ENCODE results near the gene CFAP119.

- TF ChIP-seq, protein P1, sequence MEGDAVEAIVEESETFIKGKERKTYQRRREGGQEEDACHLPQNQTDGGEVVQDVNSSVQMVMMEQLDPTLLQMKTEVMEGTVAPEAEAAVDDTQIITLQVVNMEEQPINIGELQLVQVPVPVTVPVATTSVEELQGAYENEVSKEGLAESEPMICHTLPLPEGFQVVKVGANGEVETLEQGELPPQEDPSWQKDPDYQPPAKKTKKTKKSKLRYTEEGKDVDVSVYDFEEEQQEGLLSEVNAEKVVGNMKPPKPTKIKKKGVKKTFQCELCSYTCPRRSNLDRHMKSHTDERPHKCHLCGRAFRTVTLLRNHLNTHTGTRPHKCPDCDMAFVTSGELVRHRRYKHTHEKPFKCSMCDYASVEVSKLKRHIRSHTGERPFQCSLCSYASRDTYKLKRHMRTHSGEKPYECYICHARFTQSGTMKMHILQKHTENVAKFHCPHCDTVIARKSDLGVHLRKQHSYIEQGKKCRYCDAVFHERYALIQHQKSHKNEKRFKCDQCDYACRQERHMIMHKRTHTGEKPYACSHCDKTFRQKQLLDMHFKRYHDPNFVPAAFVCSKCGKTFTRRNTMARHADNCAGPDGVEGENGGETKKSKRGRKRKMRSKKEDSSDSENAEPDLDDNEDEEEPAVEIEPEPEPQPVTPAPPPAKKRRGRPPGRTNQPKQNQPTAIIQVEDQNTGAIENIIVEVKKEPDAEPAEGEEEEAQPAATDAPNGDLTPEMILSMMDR (IDR thresholded peaks at IDR 0.05; ENCODE audit: borderline replicate concordance, extremely low read depth, low read length, poor library complexity, severe bottlenecking), result no peak
- TF ChIP-seq EZH2 (IDR thresholded peaks at IDR 0.05; ENCODE audit: borderline replicate concordance, low read depth, low read length, severe bottlenecking), result no peak
Measured at GRCh38 chr16:30755955-30756780, 5.7 kb downstream of the CFAP119 start.
